Psoas muscle (tissue), 8 donors: Measurements from ENCODE around the gene MRPS15. TPM values are rescaled to one million over a fixed set of nuclear protein-coding genes. Genes with fewer than 3 reads are reported as not detected.

Source experiments
- ATAC-seq, 4 donors: fragments of 200-7000 bp; cut with Tn5 transposase; one replicate each; pipeline ENCODE4 v1.9.1; 2020; ENCODE audit warnings: moderate library complexity in 3 of 4, mild to moderate bottlenecking in 2 of 4
- DNase-seq, 2 donors: peaks; one replicate each; pipeline ENCODE4 v3.0.0-alpha.2; 2020
- H3K27ac ChIP-seq: fragments of 200-600 bp; one replicate; pipeline ENCODE4 v1.8.0; 2022
- H3K27me3 ChIP-seq, 3 donors: fragments of 200-600 bp in 1 of 3; one replicate each; pipeline versions ENCODE4 v1.6.1 to v1.8.0; 2013 to 2022; ENCODE audit warnings: low read length in 2 of 3, mild to moderate bottlenecking in 2 of 3, moderate library complexity in 1 of 3; ENCODE audit not compliant: insufficient read depth in 3 of 3
- H3K36me3 ChIP-seq, 2 donors: fragments of 200-600 bp in 1 of 2; one replicate each; pipeline versions ENCODE4 v1.6.1 to v1.8.0; 2013 to 2022; ENCODE audit warnings: low read depth in 1 of 2, mild to moderate bottlenecking in 1 of 2, moderate library complexity in 1 of 2; ENCODE audit not compliant: insufficient read depth in 1 of 2
- H3K4me1 ChIP-seq: fragments of 200-600 bp; one replicate; pipeline ENCODE4 v1.8.0; 2022
- H3K4me3 ChIP-seq: fragments of 200-600 bp; one replicate; pipeline ENCODE4 v1.8.0; 2022; ENCODE audit warnings: mild to moderate bottlenecking
- H3K9me3 ChIP-seq: fragments of 200-600 bp; one replicate; pipeline ENCODE4 v1.8.0; 2022
- WGBS, 3 donors: extraction: QIAGEN DNeasy Blood & Tissue Kit; methylation state at CpG; one replicate each; pipeline versions ENCODE4 v1.1.6 to v1.1.7; 2013; 5-methylcytosine and 5-hydroxymethylcytosine counted together
- intact Hi-C, 2 donors: fragments of 100-400 bp; cut with DNase I; formaldehyde crosslinking; loops; one replicate each; pipeline versions ENCODE4 v1.11.0 to v1.14.2; 2022
- polyA plus RNA-seq, 3 donors: library from polyadenylated mRNA; stranded (reverse); fragments of 200-250 nt; gene quantifications; one replicate each; pipeline ENCODE4 v1.2.3, GENCODE V29; 2013
- total RNA-seq, 4 donors: library from RNA; stranded (reverse); fragmentation: NEBNext Ultra II Directional in 2 of 4; extraction: Animal tissue kit (Norgen Biotek cat#: 25700) in 2 of 4; gene quantifications; one replicate each; pipeline versions ENCODE4 v1.2.1 to v1.2.4, GENCODE V29; 2021 to 2023
- TF ChIP-seq, protein P1 (sequence below): fragments of 200-600 bp; IDR thresholded peaks from one replicate; pipeline ENCODE4 v1.8.0; 2022; ENCODE audit warnings: antibody characterized with exemption
- donor health status: healthy with polysubstance abuse.
- donor health status: DM: no; HTN: no; CAD: no; lungs with moderate emphysema.
- donor health status: Bipolar disorder and iron deficiency.
- donor health status: healthy.
- donor health status: DM: yes; HTN: yes; CAD: no.
- donor health status: DM: no; HTN: no; CAD: no.
- donor health status: DM: no; HTN: no; CAD: no.
- donor health status: DM: yes; HTN: yes; CAD: no.

Gene MRPS15
- total and polyA plus RNA-seq, 7 donors, result 127 to 279 (median 141) TPM

DNA sequence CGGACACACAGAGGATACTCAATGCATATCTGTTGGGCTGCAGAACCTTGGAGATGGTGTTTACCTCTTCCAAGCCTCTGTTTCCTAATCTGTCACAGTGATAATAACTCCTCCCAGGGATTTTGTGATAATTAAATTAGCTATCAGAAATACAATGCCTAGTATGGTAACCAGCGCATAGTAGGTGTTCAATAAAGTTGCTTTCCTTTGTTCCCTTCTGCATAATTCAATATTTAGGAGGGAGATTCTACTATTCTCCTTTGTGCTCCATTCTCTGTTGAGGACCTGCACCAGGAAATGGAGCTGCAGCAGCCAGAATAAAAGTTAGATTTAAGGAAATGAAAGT, 21.9 kb upstream of the MRPS15 start:
- no peaks in the 10 kb centered on the region for H3K9me3 ChIP-seq
- H3K27ac ChIP-seq, result no peak overlapping the region
- H3K36me3 ChIP-seq, result no peaks in the 10 kb centered on the region
- DNase-seq, result no peak
- no peaks in the 10 kb centered on the region for H3K4me1 ChIP-seq
- ATAC-seq, result no peak
- H3K27me3 ChIP-seq, result peaks cover 0 to 3% (median 0%) of the 10 kb centered on the region in 3 donors
- intact Hi-C loops, result no loop called here
- TF ChIP-seq, protein P1, sequence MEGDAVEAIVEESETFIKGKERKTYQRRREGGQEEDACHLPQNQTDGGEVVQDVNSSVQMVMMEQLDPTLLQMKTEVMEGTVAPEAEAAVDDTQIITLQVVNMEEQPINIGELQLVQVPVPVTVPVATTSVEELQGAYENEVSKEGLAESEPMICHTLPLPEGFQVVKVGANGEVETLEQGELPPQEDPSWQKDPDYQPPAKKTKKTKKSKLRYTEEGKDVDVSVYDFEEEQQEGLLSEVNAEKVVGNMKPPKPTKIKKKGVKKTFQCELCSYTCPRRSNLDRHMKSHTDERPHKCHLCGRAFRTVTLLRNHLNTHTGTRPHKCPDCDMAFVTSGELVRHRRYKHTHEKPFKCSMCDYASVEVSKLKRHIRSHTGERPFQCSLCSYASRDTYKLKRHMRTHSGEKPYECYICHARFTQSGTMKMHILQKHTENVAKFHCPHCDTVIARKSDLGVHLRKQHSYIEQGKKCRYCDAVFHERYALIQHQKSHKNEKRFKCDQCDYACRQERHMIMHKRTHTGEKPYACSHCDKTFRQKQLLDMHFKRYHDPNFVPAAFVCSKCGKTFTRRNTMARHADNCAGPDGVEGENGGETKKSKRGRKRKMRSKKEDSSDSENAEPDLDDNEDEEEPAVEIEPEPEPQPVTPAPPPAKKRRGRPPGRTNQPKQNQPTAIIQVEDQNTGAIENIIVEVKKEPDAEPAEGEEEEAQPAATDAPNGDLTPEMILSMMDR, result no peak
- no peak overlapping the region for H3K4me3 ChIP-seq
- 90 to 95% (median 95%) methylated on average over 2 of the region's 2 CpGs for WGBS, 3 donors

- Histone ChIP-seq H3K9me3 (no peaks in the 10 kb centered on the region), H3K27ac (no peak overlapping the region), H3K27me3 (peaks cover 0 to 4% (median 0%) of the 10 kb centered on the region in 3 donors), H3K4me3 (no peak overlapping the region), H3K36me3 (no peaks in the 10 kb centered on the region), H3K4me1 (no peaks in the 10 kb centered on the region)
- WGBS, 3 donors, result 73 to 86% (median 78%) methylated on average over 2 of the region's 2 CpGs
- TF ChIP-seq, protein P1, result no peak
- intact Hi-C loops, result no loop called here
- ATAC-seq, result no peak
- DNase-seq, result no peak
Measured at GRCh38 chr1:36484099-36484498, 19.9 kb upstream of the MRPS15 start.

- intact Hi-C loops, result no loop called here
- no peaks in the 10 kb centered on the region for H3K4me1 ChIP-seq
- WGBS, 3 donors, result 32 to 49% (median 41%) methylated on average over 11 to 13 of the region's 13 CpGs
- no peaks in the 10 kb centered on the region for H3K9me3 ChIP-seq
- no peak for ATAC-seq
- H3K27ac ChIP-seq, result no peak within 1 kb of the TSS
- peaks cover 0 to 4% (median 0%) of the 10 kb centered on the region in 3 donors for H3K27me3 ChIP-seq
- no peak for DNase-seq
- TF ChIP-seq, protein P1, result no peak
- peak within 1 kb of the TSS; percentile 25 for H3K4me3 ChIP-seq
- H3K36me3 ChIP-seq, result no peaks in the 10 kb centered on the region
Measured at GRCh38 chr1:36482724-36483388, 18.7 kb upstream of the MRPS15 start, which contains the start of gene CSF3R. Gene CSF3R (minus strand): TSS chr1:36482913. CDS start chr1:36479496, 3,417 bp downstream.

DNA sequence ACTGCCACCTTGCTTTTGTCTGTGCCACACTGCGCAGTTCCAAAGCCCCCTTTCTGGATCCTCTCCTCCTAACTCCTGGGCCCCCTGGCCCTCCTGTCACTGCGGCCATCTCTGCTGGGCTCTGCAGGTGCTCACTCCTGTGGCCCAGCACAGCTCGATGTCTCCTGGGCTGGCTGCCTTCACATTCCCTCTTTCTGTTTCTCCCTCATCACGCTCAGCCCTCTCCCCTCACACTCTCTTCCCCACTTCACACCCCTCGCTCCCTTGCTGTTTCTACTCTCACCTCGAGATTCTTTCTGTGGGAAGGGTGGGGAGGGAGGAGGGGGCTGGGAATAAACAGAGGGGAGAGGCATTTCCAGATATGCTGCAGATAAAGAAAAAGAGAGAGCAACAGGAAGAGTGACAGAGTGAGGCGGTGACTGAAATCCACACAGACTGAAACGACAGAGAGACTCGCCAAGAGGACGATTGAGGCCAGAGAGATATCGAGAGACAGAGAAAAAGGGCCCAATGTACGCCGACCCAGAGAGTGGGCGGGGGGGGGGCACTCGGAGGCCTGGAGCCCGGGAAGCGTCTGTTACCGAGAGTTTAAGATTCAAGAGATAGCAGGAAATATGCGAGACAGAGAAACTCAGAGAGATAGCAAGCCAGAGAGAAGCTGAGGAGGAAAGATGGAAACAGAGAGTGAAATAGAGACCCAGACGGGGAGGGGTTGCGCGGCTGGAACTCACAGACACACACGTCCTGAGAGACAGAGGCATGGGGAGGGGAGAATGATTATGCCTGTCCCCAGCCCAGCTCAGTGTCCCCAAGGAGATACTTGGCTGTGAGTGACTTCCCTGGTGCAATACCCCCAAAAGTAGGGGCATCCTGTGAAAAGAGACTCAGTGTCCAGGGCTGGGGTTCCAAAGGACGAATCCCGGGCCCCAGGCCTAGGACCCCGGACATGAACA, 17.9 kb upstream of the MRPS15 start:
- Histone ChIP-seq H3K27me3 (peaks cover 0 to 4% (median 0%) of the 10 kb centered on the region in 3 donors), H3K9me3 (no peaks in the 10 kb centered on the region), H3K4me1 (no peaks in the 10 kb centered on the region), H3K27ac (no peak overlapping the region), H3K4me3 (peak overlapping the region; percentile 25), H3K36me3 (no peaks in the 10 kb centered on the region)
- intact Hi-C loops, result no loop called here
- DNase-seq (no peak), ATAC-seq (no peak)
- 47 to 52% (median 49%) methylated on average over 26 of the region's 26 CpGs for WGBS, 3 donors
- TF ChIP-seq, protein P1, result no peak
